NCI-H345 treated with DMSO at 0.1 percent for 48 hours (cell line): ENCODE results near the gene ITGA6.
A peak's percentile ranks its signal among the peaks of the same experiment; 100 is the strongest.

Experiments used
- DNase-seq: peaks from one replicate; lab custom pipeline; 2025; ENCODE audit not compliant: unreplicated experiment; lab: John Stamatoyannopoulos, UW

ITGA6 gene

DNA sequence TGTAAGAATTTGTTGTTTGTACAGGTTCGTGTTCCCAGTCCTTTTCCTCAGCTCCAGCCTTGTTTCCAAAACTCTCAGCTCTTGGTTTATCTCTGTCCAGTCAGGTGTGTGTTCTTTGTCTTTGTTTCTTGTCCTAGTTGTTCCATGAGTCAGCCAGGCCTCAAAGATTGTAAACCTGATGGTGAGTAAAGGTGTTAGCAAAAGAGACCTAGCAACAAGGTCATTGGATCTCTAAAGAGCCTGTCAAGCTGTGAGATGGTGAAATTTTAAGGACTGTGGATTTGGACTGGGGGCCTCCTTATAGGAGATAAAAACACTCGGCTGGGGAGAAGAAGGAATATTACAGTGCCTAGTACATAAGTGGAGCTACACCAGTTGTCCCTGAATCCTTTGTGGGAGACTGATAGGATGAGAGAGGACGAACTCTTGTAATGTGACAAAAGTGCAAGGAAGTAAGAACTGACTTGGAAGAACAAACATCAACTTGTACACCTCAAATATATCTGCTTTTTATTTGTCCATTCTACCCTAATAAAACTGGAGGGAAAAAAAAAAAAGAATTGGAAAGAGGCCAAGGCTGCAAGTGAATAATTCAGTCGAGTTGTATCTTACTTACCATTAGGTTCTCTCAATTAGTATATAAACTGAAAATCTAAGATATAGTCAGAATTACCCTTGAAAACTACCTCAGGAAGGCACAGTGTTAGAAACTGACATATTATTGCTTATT, 37.2 kb downstream of the ITGA6 start:
- DNase-seq: no peak

- DNase-seq: peak; percentile 67
Measured at GRCh38 chr2:172465417-172466334, 38.3 kb downstream of the ITGA6 start.

DNA sequence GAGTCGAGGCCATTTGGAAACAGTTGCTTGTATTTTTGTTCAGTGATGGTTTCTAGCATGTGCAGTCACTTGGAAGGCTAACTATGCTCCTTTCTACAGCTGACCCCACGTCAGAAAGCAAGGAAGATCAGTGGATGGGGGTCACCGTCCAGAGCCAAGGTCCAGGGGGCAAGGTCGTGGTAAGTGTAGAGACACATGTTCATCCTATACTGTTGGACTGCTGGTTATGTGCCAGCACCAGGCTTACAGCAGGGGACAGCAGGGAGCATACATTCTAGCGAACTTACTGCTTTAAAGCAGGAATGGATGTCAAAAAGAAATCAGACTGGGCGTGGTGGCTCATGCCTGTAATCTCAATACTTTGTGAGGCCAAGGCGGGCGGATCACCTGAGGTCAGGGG, 40.0 kb downstream of the ITGA6 start:
- no peak for DNase-seq

DNA sequence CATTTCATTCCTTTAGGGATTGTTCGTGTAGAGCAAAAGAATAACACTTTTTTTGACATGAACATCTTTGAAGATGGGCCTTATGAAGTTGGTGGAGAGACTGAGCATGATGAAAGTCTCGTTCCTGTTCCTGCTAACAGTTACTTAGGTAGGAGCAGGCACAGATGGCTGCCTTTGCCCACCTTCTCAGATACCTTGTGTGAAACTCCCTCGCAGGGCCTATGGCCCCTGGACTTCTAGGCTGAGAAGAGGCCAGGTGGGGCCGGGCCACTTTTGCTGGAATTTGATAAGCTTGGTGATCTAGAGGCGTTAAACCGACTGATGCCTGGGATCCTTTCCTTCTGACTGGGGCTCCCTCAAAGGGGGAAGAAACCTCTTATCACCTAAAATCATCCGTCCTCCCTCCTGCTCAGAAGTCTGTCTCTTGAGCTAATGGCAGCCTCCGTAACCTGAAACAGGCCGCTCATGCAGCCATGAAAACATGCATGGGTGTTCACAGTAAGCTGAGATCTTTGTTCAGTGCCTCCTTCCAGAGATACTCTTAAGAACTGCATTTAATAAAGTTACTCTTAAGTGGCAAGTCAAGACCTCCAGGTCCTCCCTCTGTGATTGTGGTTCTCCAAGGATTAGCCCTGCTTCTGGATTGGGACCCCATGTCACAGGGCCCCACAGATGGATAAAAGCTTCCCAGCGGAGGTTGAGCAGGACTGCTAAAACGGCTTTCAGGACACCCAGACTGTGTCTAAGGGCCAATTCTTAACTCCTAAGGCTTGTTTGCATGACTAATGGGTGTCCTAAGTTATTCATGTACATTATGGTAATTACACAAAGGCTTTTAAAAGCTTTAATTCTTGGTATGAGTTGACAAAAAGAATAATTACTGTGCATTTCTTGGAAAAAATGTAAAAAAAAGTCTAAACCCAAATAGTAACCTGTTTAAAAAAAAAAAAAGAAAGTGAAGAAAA, 43.9 kb downstream of the ITGA6 start:
- DNase-seq: no peak

- no peak for DNase-seq
Measured at GRCh38 chr2:172472446-172473033, 45.2 kb downstream of the ITGA6 start.

GRCh38 chr2:172473167-172473566, 45.8 kb downstream of the ITGA6 start:
- no peak for DNase-seq

GRCh38 chr2:172478353-172478752, 51.0 kb downstream of the ITGA6 start:
- no peak for DNase-seq

GRCh38 chr2:172480301-172481218, 53.2 kb downstream of the ITGA6 start:
- DNase-seq: no peak

GRCh38 chr2:172481507-172482262, 54.3 kb downstream of the ITGA6 start:
- no peak for DNase-seq

- no peak for DNase-seq
Measured at GRCh38 chr2:172484253-172484652, 56.9 kb downstream of the ITGA6 start.

DNA sequence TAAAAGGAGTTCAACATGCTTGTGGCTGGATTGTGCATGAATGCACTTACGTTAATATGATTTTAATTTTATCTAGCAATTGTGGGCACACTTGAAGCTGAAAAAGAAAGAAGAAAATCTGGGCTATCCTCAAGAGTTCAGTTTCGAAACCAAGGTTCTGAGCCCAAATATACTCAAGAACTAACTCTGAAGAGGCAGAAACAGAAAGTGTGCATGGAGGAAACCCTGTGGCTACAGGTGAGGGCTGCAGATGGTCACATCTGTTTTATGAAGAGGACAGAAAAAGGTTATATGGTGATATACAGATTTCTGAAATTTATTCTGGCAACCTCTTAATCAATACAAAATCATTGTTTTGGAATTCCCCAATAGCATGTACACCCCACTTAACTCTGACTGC, 57.3 kb downstream of the ITGA6 start:
- DNase-seq: no peak

DNA sequence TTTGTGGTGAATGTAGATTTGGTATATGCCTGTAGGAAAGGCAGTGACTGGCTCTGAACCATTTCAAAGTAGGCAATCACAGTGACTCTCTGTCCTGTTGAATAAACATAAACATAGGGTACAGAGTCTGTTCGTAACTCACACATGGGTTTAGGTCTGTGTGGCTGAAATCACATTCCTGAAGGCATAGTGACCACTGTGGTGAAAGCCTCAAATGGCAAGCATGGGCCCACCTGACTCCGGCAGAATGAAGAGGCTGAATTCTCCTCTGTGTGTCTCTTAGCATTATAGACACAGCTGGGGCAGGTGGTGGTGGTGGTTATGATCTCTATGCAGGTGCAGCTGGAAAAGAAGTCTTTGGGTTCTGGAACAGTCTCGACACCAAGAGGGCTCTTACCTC, 61.2 kb downstream of the ITGA6 start:
- DNase-seq: no peak

DNA sequence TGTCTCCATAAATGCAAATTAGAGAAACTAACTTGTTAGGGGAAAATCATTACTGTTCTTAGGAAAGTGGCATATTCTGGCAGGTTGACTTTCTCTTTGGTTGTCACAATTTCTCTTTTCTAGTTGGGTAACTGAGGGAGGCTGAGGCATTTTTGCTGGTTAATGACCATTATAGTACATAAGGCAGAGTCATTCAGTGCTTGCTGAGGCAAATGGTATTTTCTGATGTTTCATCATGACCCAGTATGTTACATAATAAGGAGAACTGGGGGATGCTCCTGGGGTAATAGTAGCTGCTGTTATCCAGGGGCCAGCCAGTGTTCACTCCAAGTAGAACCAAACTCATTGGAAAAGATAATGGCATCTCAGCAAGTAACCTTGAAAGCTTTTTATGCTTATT, 62.3 kb downstream of the ITGA6 start:
- DNase-seq: no peak

DNA sequence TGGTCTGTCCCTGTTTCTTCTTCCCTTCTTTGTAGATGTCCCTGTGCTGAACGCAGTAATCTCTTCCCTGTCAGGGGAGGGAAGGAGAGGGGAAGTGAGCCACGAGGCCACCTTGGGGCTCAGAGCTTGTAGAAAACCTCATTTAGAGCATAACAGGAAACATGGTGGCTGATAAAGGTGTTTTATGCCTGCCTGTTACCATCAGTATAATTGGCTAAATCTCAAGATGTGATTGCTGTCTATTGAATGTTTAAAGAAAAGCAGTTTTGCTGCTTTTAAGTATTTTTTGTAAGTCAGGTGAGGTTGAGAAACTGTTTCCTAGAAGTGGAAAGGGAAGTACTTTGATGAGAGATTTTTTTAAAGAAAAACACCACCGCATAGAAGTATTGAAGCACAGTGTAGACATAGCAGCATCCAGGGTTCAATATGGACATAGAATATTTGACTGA, 68.8 kb downstream of the ITGA6 start:
- no peak for DNase-seq

DNA sequence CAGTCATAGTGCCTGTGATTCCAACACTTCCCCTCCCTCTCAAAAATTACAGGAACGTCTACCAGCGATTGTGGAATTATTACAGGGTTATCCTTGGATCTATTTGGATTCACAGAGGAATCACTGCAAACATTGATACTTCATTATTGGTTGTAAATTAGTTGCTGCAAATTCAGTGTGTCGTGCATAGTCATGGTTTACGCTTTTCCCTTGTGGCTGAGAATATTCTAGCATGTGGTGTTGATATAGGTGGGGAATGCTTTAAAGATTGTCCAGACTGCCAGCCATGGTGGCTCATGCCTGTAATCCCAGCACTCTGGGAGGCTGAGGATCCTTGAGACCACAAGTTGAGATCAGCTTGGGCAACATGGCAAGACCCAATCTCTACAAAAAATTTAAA, 79.8 kb downstream of the ITGA6 start:
- DNase-seq: no peak

- DNase-seq: no peak
Measured at GRCh38 chr2:172510088-172510487, 82.7 kb downstream of the ITGA6 start.

GRCh38 chr2:172510548-172510947, 83.2 kb downstream of the ITGA6 start:
- DNase-seq: no peak

DNA sequence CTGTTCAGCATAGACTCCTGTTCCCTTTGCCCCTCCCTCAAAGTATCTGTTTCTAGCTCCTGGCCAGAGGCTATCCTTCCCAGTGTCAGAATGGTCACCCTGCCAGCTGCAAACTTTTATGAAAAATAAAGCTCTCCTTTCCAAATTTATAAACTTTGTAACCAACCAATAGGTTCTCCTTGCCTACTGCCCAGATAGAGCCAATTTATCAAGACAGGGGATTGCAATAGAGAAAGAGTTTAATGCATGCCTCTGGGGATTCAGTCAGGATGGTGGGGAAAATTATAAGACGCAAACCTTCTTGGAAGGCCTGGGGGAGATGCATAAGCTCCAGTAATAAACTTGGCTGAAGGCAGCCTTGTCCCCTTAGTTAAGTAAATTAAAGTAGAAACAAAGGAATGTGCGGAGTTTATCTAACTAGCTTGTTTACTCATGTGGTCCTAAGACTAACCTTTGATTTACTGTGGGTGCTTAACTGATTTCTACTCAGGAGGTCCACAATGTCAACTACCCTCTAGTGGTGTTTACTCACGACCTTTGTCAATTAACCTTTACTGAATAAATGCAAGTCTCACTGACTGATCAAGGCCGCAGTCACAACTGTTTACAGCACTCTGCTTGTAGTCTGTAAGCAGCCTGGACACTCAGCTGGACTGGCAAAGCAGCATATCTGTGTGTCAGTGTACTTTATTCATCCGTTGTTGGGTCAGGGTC, 85.6 kb downstream of the ITGA6 start:
- DNase-seq: no peak
